ENCODE measurements around the gene KRTAP1-5.

KRTAP1-5 gene

GRCh38 chr17:40993084-40993483, 33.9 kb downstream of the KRTAP1-5 start:
- Histone ChIP-seq H3K36me3 (replicated peaks; ENCODE audit: insufficient read depth, low read length) (no peaks in the 10 kb centered on the region), H2AFZ (ENCODE audit: low read length) (no peak overlapping the region), H3K27ac (ENCODE audit: low read length) (no peak overlapping the region), H3K4me3 (ENCODE audit: low read length) (no peak overlapping the region), H4K20me1 (ENCODE audit: insufficient read depth, low read length) (no peaks in the 10 kb centered on the region), H3K9ac (ENCODE audit: low read length) (no peak overlapping the region), H3F3A (ENCODE audit: insufficient read depth, low read length) (no peaks in the 10 kb centered on the region), H3K4me1 (ENCODE audit: low read length) (no peaks in the 10 kb centered on the region), H3K9me2 (replicated peaks; ENCODE audit: insufficient read depth, low read length) (no peaks in the 10 kb centered on the region), H3K27me3 (replicated peaks; ENCODE audit: insufficient read depth, low read length) (no peaks in the 10 kb centered on the region), H3K9me3 (replicated peaks; ENCODE audit: insufficient read depth, low read length) (no peaks in the 10 kb centered on the region), H3K4me2 (ENCODE audit: low read depth, low read length) (no peak overlapping the region), H3K79me2 (ENCODE audit: low read length) (no peaks in the 10 kb centered on the region)
- TF ChIP-seq EZH2 (optimal IDR thresholded peaks at IDR 0.05; ENCODE audit: low read depth, low read length) (no peak), EZH2phosphoT487 (IDR thresholded peaks at IDR 0.05; ENCODE audit: low read length) (no peak), CTCF (IDR thresholded peaks at IDR 0.05; ENCODE audit: low read length) (no peak)
- no peak for DNase-seq

- TF ChIP-seq CTCF (IDR thresholded peaks at IDR 0.05; ENCODE audit: low read length) (no peak), EZH2 (optimal IDR thresholded peaks at IDR 0.05; ENCODE audit: low read depth, low read length) (no peak), EZH2phosphoT487 (IDR thresholded peaks at IDR 0.05; ENCODE audit: low read length) (no peak)
- Histone ChIP-seq H3K9me2 (replicated peaks; ENCODE audit: insufficient read depth, low read length) (no peaks in the 10 kb centered on the region), H3K9ac (ENCODE audit: low read length) (no peak overlapping the region), H4K20me1 (ENCODE audit: insufficient read depth, low read length) (no peaks in the 10 kb centered on the region), H3K36me3 (replicated peaks; ENCODE audit: insufficient read depth, low read length) (no peaks in the 10 kb centered on the region), H3K27me3 (replicated peaks; ENCODE audit: insufficient read depth, low read length) (no peaks in the 10 kb centered on the region), H2AFZ (ENCODE audit: low read length) (no peak overlapping the region), H3K4me3 (ENCODE audit: low read length) (no peak overlapping the region), H3K4me2 (ENCODE audit: low read depth, low read length) (no peak overlapping the region), H3K4me1 (ENCODE audit: low read length) (no peaks in the 10 kb centered on the region), H3K79me2 (ENCODE audit: low read length) (no peaks in the 10 kb centered on the region), H3F3A (ENCODE audit: insufficient read depth, low read length) (no peaks in the 10 kb centered on the region), H3K27ac (ENCODE audit: low read length) (no peak overlapping the region), H3K9me3 (replicated peaks; ENCODE audit: insufficient read depth, low read length) (no peaks in the 10 kb centered on the region)
- DNase-seq, result no peak
Observed at GRCh38 chr17:40992666-40993065, 34.3 kb downstream of the KRTAP1-5 start.

GRCh38 chr17:40986920-40987319, 40.1 kb downstream of the KRTAP1-5 start:
- no peak for TF ChIP-seq EZH2 (optimal IDR thresholded peaks at IDR 0.05; ENCODE audit: low read depth, low read length)
- TF ChIP-seq EZH2phosphoT487 (IDR thresholded peaks at IDR 0.05; ENCODE audit: low read length), result no peak
- TF ChIP-seq CTCF (IDR thresholded peaks at IDR 0.05; ENCODE audit: low read length), result no peak
- no peak for DNase-seq
- 0 out of 2 replicates have a peak overlapping the region, but pooled peaks have one; percentile 9 for H2AFZ ChIP-seq (ENCODE audit: low read length)

More at GRCh38 chr17:40986920-40987319, 40.1 kb downstream of the KRTAP1-5 start:
- H3K9me2 ChIP-seq (replicated peaks; ENCODE audit: insufficient read depth, low read length), result no peaks in the 10 kb centered on the region
- H3K4me1 ChIP-seq (ENCODE audit: low read length), result no peaks in the 10 kb centered on the region
- H3K9me3 ChIP-seq (replicated peaks; ENCODE audit: insufficient read depth, low read length), result no peaks in the 10 kb centered on the region
- no peak overlapping the region for H3K27ac ChIP-seq (ENCODE audit: low read length)
- no peaks in the 10 kb centered on the region; the same call in 1 of the 2 replicates for H3K27me3 ChIP-seq (replicated peaks; ENCODE audit: insufficient read depth, low read length)
- no peaks in the 10 kb centered on the region for H3K79me2 ChIP-seq (ENCODE audit: low read length)
- no peaks in the 10 kb centered on the region for H4K20me1 ChIP-seq (ENCODE audit: insufficient read depth, low read length)
- H3K36me3 ChIP-seq (replicated peaks; ENCODE audit: insufficient read depth, low read length), result no peaks in the 10 kb centered on the region
- no peak overlapping the region for H3K4me3 ChIP-seq (ENCODE audit: low read length)
- H3F3A ChIP-seq (ENCODE audit: insufficient read depth, low read length), result no peaks in the 10 kb centered on the region
- H3K9ac ChIP-seq (ENCODE audit: low read length), result no peak overlapping the region
- H3K4me2 ChIP-seq (ENCODE audit: low read depth, low read length), result no peak overlapping the region
